Trophoblast cell (in vitro differentiated cells and primary cell): ENCODE results near the gene CREB5.

Source experiments
- DNase-seq, 2 donors: peaks; one replicate each; pipeline ENCODE4 v3.0.0-alpha.2; 2016
- H2AFZ ChIP-seq: 2 replicates; pipeline ENCODE4 v1.6.1; 2013; ENCODE audit warnings: low read length, moderate library complexity, mild to moderate bottlenecking; ENCODE audit not compliant: insufficient read depth, poor library complexity
- H2AK5ac ChIP-seq: 2 replicates; pipeline ENCODE4 v1.6.1; 2013; ENCODE audit warnings: mild to moderate bottlenecking, low read length
- H2BK120ac ChIP-seq: 2 replicates; pipeline ENCODE4 v1.6.1; 2013; ENCODE audit warnings: low read length, mild to moderate bottlenecking, moderate library complexity; ENCODE audit not compliant: insufficient read depth, poor library complexity
- H2BK12ac ChIP-seq: 2 replicates; pipeline ENCODE4 v1.6.1; 2013; ENCODE audit warnings: mild to moderate bottlenecking, low read length, moderate library complexity
- H2BK5ac ChIP-seq: 2 replicates; pipeline ENCODE4 v1.6.1; 2013; ENCODE audit warnings: low read length, low read depth, moderate library complexity, mild to moderate bottlenecking; ENCODE audit not compliant: poor library complexity
- H3K14ac ChIP-seq: 2 replicates; pipeline ENCODE4 v1.6.1; 2013; ENCODE audit warnings: mild to moderate bottlenecking, low read length
- H3K18ac ChIP-seq: 2 replicates; pipeline ENCODE4 v1.6.1; 2013; ENCODE audit warnings: mild to moderate bottlenecking, low read length
- H3K23ac ChIP-seq: 2 replicates; pipeline ENCODE4 v1.6.1; 2013; ENCODE audit warnings: low read length
- H3K27ac ChIP-seq: 2 replicates; pipeline ENCODE4 v1.5.1; 2013; ENCODE audit warnings: low read depth, mild to moderate bottlenecking, inconsistent platforms, low read length, moderate library complexity
- H3K27me3 ChIP-seq: 2 replicates; pipeline ENCODE4 v1.6.1; 2013; ENCODE audit warnings: inconsistent platforms, mild to moderate bottlenecking, low read length, moderate library complexity; ENCODE audit not compliant: insufficient read depth
- H3K36me3 ChIP-seq, 2 experiments: 1 replicate in 1 of 2; 2 replicates in 1 of 2; pipeline ENCODE4 v1.6.1; 2013; ENCODE audit warnings: low read length in 2 of 2, mild to moderate bottlenecking in 2 of 2, moderate library complexity in 1 of 2; ENCODE audit not compliant: insufficient read depth in 2 of 2, control insufficient read depth in 1 of 2
- H3K4ac ChIP-seq: 2 replicates; pipeline ENCODE4 v1.6.1; 2013; ENCODE audit warnings: low read depth, mild to moderate bottlenecking, low read length, moderate library complexity
- H3K4me1 ChIP-seq, 2 experiments: 1 replicate in 1 of 2; 2 replicates in 1 of 2; pipeline ENCODE4 v1.6.1; 2013; ENCODE audit warnings: low read length in 2 of 2, mild to moderate bottlenecking in 2 of 2, moderate library complexity in 1 of 2; ENCODE audit not compliant: insufficient read depth in 2 of 2, control insufficient read depth in 1 of 2
- H3K4me2 ChIP-seq: 2 replicates; pipeline ENCODE4 v1.6.1; 2013; ENCODE audit warnings: inconsistent platforms, mild to moderate bottlenecking, low read length, moderate library complexity
- H3K4me3 ChIP-seq: 2 replicates; pipeline ENCODE4 v1.5.1; 2013; ENCODE audit warnings: mild to moderate bottlenecking, low read depth, low read length, inconsistent platforms
- H3K79me1 ChIP-seq: one replicate; pipeline ENCODE4 v1.6.1; 2013; ENCODE audit warnings: low read length
- H3K79me2 ChIP-seq: 2 replicates; pipeline ENCODE4 v1.6.1; 2013; ENCODE audit warnings: low read length, mild to moderate bottlenecking; ENCODE audit not compliant: control insufficient read depth, insufficient read depth, poor library complexity
- H3K9ac ChIP-seq: 2 replicates; pipeline ENCODE4 v1.6.1; 2013; ENCODE audit warnings: mild to moderate bottlenecking, low read length
- H3K9me3 ChIP-seq: 2 replicates; pipeline ENCODE4 v1.6.1; 2013; ENCODE audit warnings: low read depth, mild to moderate bottlenecking, control low read depth, inconsistent platforms, low read length; ENCODE audit not compliant: insufficient read depth
- H4K12ac ChIP-seq: 2 replicates; pipeline ENCODE4 v1.6.1; 2013; ENCODE audit warnings: low read depth, mild to moderate bottlenecking, low read length, moderate library complexity
- H4K8ac ChIP-seq: 2 replicates; pipeline ENCODE4 v1.6.1; 2013; ENCODE audit warnings: low read depth, mild to moderate bottlenecking, low read length, moderate library complexity
- H4K91ac ChIP-seq: one replicate; pipeline ENCODE4 v1.6.1; 2013; ENCODE audit warnings: low read depth, mild to moderate bottlenecking, low read length, moderate library complexity
- WGBS: extraction: QIAGEN DNeasy Blood & Tissue Kit; methylation state at CpG from one replicate; pipeline ENCODE4 v1.1.7; 2013; ENCODE audit warnings: missing lambda C conversion rate; ENCODE audit not compliant: insufficient read length, insufficient coverage; ENCODE audit errors: extremely low coverage; 5-methylcytosine and 5-hydroxymethylcytosine counted together

CREB5 gene

DNA sequence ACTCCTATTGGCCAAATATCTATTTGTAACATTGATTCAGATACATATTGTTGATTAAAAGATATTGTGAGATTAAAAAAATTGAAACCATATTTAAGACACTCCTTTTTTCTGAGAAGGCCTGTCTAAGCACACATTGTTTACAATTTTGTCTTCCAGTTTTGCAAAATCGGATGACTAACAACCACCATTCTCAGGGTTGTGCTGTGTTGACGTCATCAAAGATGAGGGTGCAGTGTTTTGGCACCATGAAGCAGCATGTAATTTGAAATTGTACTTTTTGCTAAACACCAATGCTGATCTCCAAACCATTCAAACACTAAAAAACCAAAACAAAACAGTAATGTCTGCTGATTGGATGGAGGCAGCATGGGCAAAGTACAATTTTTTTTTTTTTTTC lies 7.4 kb downstream of the CREB5 start:
- Histone ChIP-seq H3K4me3 (no peak overlapping the region), H3K27me3 (no peaks in the 10 kb centered on the region), H3K4ac (no peak overlapping the region), H3K4me1 (no peaks in the 10 kb centered on the region), H3K18ac (no peak overlapping the region), H3K14ac (no peak overlapping the region), H3K79me1 (no peaks in the 10 kb centered on the region), H3K9me3 (no peaks in the 10 kb centered on the region), H2AK5ac (no peak overlapping the region), H2AFZ (no peak overlapping the region), H3K27ac (no peak overlapping the region), H3K9ac (no peak overlapping the region), H3K79me2 (no peaks in the 10 kb centered on the region), H4K91ac (no peak overlapping the region), H3K36me3 (no peaks in the 10 kb centered on the region), H2BK12ac (no peak overlapping the region), H4K12ac (no peak overlapping the region), H2BK5ac (no peak overlapping the region), H3K23ac (no peak overlapping the region), H2BK120ac (no peak overlapping the region), H3K4me2 (no peak overlapping the region), H4K8ac (no peak overlapping the region)
- DNase-seq = peak; percentile 68 to 89
- WGBS = no CpG with 5 or more reads among the region's 2 CpGs

DNA sequence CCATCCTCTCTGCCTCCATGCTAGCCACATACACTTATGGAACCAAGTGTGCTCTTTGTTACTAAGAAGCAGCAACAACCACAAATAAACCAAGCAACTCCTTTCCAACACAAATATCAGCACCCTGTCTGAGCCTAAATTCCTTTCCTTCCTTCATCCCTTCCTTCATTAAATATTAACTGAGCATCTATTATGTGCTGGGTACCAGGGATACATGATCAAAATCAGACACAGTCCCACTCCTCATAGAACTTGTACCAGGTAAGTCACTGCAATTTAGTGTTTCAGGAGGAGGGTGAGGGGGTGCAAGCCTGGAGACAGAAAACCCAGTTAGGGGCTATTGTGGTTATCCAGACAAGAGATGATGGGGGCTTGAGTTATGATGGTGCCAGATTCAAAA lies 10.8 kb downstream of the CREB5 start:
- H4K12ac ChIP-seq = no peak overlapping the region
- H3K4ac ChIP-seq = no peak overlapping the region
- H3K27ac ChIP-seq = no peak overlapping the region

DNA sequence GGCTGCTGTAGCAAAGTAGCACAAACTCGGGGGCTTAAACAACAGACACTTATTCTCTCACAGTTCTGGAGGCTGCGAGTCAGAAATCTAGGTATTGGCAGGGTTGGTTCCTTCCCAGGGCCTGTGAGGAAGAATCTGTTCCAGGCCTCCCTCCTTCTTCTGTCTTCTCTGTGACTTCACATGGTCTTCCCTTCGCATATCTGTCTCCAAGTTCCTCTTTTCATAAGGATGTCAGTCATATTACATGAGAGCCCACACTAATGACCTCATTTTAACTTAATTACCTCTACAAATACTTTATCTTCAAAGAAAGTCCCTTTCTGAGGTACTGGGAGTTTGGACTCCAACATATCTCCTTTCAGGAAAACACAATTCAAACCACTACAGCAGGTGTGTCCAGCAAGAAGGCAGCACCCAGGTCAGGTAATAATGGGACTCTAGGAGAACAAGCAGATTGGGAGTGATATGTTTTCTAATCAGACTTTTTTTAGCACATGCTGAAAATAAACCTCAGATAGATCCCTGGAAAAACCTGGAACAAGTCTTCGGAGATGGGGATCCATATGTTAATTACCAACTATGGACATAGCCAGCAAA lies 11.7 kb downstream of the CREB5 start:
- H3K18ac ChIP-seq = no peak overlapping the region
- H3K4ac ChIP-seq = no peak overlapping the region
- no peak overlapping the region for H3K4me3 ChIP-seq
- H3K79me1 ChIP-seq = no peaks in the 10 kb centered on the region
- H3K27me3 ChIP-seq = no peaks in the 10 kb centered on the region
- no peaks in the 10 kb centered on the region for H3K4me1 ChIP-seq
- no peak overlapping the region for H2BK5ac ChIP-seq
- H2BK120ac ChIP-seq = no peak overlapping the region
- no CpG with 5 or more reads among the region's 4 CpGs for WGBS
- H3K9ac ChIP-seq = no peak overlapping the region
- no peak overlapping the region for H4K8ac ChIP-seq
- no peak overlapping the region for H2AFZ ChIP-seq
- H3K14ac ChIP-seq = no peak overlapping the region
- H4K12ac ChIP-seq = no peak overlapping the region
- H3K4me2 ChIP-seq = no peak overlapping the region
- no peak for DNase-seq
- no peaks in the 10 kb centered on the region for H3K79me2 ChIP-seq
- no peaks in the 10 kb centered on the region for H3K9me3 ChIP-seq
- H3K36me3 ChIP-seq = no peaks in the 10 kb centered on the region
- no peak overlapping the region for H2AK5ac ChIP-seq
- H2BK12ac ChIP-seq = no peak overlapping the region
- H3K23ac ChIP-seq = no peak overlapping the region
- H4K91ac ChIP-seq = no peak overlapping the region
- H3K27ac ChIP-seq = no peak overlapping the region

More for the DNA sequence above, 10.8 kb downstream of the CREB5 start:
- no peak overlapping the region for H2BK5ac ChIP-seq
- H4K8ac ChIP-seq = no peak overlapping the region
- H3K79me1 ChIP-seq = no peaks in the 10 kb centered on the region
- no peak overlapping the region for H2BK120ac ChIP-seq
- H3K4me1 ChIP-seq = no peaks in the 10 kb centered on the region
- no peaks in the 10 kb centered on the region for H3K27me3 ChIP-seq
- H3K4me2 ChIP-seq = no peak overlapping the region
- H2BK12ac ChIP-seq = no peak overlapping the region
- no peak overlapping the region for H4K91ac ChIP-seq
- no peaks in the 10 kb centered on the region for H3K79me2 ChIP-seq
- H2AK5ac ChIP-seq = no peak overlapping the region
- H2AFZ ChIP-seq = no peak overlapping the region
- H3K9ac ChIP-seq = no peak overlapping the region
- no peaks in the 10 kb centered on the region for H3K36me3 ChIP-seq
- no peak overlapping the region for H3K23ac ChIP-seq
- no peak overlapping the region for H3K4me3 ChIP-seq
- no peaks in the 10 kb centered on the region for H3K9me3 ChIP-seq
- no peak overlapping the region for H3K18ac ChIP-seq
- no peak overlapping the region for H3K14ac ChIP-seq
- no peak for DNase-seq

DNA sequence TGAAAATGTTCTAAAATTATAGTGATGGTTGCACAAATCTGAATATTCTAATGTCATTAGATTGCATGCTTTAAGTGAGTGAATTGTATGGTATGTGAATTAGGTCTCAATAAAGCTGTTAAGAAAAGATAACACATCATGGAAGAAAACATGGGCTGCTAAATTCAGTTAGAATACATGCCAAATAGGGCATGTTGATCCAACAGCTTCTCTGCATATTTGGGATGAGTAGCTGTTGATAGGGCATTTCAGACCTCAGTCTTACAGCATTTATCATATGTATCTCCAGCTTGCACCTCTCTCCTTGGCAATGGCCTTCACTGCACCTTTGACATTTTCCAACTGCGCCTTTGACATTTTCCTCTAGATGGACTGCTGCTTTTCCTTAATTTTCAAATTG lies 13.2 kb downstream of the CREB5 start:
- Histone ChIP-seq H3K18ac (no peak overlapping the region), H3K4ac (no peak overlapping the region), H2AK5ac (no peak overlapping the region), H2AFZ (no peak overlapping the region), H2BK120ac (no peak overlapping the region), H3K23ac (no peak overlapping the region), H4K12ac (no peak overlapping the region), H2BK12ac (no peak overlapping the region), H2BK5ac (no peak overlapping the region), H3K14ac (no peak overlapping the region), H3K79me1 (no peaks in the 10 kb centered on the region), H3K4me1 (no peaks in the 10 kb centered on the region), H3K27me3 (no peaks in the 10 kb centered on the region), H4K8ac (no peak overlapping the region), H3K9me3 (no peaks in the 10 kb centered on the region), H3K36me3 (no peaks in the 10 kb centered on the region), H3K79me2 (no peaks in the 10 kb centered on the region), H4K91ac (no peak overlapping the region), H3K4me3 (no peak overlapping the region), H3K9ac (no peak overlapping the region), H3K4me2 (no peak overlapping the region), H3K27ac (no peak overlapping the region)
- DNase-seq = no peak
- WGBS = no CpG with 5 or more reads among the region's 1 CpG
